Esophagus squamous epithelium (tissue), 4 donors: ENCODE results near the gene KLF6.

ENCODE experiments used
- POLR2A ChIP-seq, 4 donors: fragments of 450-650 bp; IDR thresholded peaks; one replicate each; pipeline ENCODE4 v1.6.1; 2017; ENCODE audit warnings: antibody characterized with exemption in 4 of 4, mild to moderate bottlenecking in 4 of 4, moderate library complexity in 3 of 4
- TF ChIP-seq, protein P1 (sequence below), 6 experiments: fragments of 450-650 bp in 4 of 6; fragments of 200-600 bp in 2 of 6; sonication (generic) in 2 of 6; IDR thresholded peaks; one replicate each; pipeline ENCODE4 v1.5.1; 2016 to 2019; ENCODE audit warnings: antibody characterized with exemption in 6 of 6, mild to moderate bottlenecking in 4 of 6, moderate library complexity in 4 of 6

DNA sequence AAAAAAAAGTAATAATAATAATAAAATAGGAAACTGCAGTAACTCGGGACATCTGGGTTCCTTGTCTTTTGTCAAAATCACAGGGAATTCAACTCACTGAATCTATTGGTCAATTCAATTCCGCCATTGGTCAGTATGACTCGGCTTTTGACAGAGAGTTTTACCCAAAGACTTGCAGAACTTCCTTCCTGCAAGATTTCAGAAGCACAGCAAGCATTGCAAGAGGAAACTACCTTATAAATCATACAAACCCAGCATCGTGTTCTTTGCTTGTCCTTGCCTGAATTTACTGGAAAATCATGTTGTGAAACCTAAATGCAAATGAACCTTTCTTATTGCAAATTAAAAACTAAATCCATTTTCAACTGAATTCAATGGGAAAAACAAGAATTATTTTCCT lies 15.5 kb downstream of the KLF6 start:
- TF ChIP-seq, protein P1, sequence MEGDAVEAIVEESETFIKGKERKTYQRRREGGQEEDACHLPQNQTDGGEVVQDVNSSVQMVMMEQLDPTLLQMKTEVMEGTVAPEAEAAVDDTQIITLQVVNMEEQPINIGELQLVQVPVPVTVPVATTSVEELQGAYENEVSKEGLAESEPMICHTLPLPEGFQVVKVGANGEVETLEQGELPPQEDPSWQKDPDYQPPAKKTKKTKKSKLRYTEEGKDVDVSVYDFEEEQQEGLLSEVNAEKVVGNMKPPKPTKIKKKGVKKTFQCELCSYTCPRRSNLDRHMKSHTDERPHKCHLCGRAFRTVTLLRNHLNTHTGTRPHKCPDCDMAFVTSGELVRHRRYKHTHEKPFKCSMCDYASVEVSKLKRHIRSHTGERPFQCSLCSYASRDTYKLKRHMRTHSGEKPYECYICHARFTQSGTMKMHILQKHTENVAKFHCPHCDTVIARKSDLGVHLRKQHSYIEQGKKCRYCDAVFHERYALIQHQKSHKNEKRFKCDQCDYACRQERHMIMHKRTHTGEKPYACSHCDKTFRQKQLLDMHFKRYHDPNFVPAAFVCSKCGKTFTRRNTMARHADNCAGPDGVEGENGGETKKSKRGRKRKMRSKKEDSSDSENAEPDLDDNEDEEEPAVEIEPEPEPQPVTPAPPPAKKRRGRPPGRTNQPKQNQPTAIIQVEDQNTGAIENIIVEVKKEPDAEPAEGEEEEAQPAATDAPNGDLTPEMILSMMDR (IDR thresholded peaks at IDR 0.05), result no peak
- no peak for TF ChIP-seq POLR2A (IDR thresholded peaks at IDR 0.05)
